GM19240 (cell line): ENCODE results near the gene CSF1.

Source experiments
- DNase-seq: peaks from one replicate; pipeline ENCODE4 v3.0.0; 2011; ENCODE audit warnings: low spot score; ENCODE audit not compliant: insufficient read length

CSF1 gene

DNA sequence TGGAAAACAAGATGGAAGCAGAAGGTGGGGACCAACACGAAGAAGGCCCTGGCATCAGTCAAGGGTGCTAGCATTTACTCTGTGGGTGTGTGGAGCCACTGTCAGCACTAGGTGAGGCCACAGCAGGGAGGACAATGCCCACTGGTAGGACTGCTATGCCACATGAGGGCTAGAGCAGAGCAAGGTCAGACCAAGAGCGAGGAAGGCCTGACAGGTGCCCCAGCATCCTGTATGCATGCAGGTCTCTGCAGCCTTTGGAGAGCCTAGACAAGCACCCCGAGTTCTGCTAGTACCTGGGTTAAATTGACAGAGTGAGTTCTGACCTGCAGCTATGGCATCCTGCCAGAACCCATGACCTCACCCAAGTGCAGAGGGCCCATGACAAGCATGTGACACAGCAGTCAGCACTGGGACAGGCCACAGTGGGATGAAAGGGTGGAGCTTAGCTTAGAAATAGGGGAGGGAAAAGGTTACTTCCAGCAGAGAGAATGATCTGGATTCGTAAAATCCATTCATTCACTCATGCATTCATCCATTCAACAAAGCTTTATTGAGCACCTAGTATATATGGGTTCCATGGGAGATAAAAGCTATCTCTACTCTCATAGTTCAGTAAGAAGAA, 9.0 kb upstream of the CSF1 start:
- DNase-seq: no peak

DNA sequence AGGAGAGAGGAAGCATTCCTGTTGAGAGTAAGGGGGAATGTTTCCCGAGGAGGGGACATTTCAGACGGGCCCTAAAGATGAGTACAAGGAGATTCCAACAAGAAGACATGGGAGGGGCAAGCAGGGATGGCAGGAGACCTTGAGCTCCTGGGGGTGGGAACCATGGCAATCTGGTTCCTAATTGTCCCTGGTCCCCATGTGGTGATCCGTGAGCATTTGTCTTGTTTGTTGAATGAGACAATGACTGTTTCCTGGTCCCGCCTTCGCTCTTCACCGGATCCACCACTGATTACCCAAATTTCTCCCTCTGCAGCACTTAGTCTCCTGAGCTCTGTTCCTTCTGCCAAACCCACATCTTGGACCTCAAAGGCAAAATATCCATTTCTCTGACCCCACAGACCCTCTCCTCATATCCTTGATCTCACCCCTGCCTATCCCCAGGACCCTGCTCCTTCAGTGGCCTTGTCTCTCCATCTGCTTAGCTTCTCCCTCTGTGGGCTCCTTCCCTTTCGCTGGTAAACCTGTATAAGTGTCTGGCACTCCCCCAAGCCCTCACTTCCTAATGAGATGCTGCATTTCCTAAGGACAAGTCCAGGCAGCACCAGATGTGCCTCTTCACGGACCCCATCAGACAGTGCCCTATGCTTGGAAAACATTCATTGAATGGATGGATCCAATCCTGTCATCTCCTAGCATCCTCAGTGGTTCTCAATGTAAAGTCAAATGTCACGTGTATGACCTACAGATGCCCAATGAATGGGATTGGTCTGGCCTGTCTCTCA, 8.3 kb upstream of the CSF1 start:
- DNase-seq: no peak

DNA sequence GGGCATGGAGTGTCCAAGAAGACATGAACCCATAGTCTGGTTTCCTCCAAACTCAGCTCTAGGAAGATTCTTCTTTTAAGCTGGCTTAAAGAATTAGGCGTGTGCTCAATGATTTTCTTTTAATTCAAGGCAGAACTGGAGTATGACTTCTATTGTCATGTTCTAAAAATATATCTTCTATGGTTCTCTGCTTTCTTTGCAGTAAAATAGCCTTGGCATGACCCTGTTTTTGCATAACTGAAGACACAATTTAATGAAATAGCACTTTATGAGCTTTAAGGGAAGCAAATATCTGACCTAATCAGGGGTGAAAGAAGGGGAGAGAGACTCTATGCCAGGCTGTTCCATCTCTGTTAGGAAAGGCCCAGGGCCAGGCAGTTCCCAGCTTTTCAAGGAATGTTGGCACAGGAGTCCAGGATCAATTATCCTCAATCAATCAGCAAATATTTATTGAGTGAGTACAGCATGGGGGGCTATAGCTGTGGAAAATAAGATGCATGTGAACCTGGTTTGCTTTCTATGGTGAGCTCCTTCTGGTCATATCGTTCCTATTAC, 7.2 kb upstream of the CSF1 start:
- DNase-seq: no peak

DNA sequence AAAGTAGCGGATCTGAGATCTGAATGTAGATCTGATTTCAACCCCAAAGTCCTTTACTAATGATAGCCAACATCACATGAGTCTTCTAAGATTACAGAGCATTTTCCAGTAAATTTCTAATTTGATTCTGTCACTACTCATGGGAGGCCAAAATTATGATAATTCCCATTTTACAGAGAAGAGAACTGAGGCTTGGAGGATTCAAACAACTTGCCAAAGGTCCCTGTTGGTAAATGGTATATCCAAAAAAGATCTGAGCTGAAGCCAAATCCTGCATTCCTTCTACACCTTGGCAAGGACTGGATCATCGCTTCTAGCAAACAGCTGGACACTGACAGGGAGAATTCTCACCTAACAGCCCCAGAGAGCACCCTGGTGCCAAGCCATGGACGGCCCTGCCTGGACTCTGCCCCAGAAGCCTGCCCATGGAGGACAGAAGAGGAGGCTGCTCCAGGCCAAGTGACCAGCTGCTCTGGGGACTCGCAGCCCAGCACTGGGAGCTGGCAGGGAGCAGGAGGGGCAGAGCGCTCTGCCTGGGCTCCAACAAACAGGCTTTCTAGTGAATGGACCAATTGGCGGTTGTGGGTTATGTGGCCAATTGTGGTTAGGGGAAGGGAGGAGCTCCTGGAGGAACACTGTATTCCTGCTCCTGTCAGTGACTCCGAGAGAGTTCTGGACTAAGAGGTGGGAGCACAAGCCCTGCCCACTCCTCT, 6.4 kb upstream of the CSF1 start:
- no peak for DNase-seq

DNA sequence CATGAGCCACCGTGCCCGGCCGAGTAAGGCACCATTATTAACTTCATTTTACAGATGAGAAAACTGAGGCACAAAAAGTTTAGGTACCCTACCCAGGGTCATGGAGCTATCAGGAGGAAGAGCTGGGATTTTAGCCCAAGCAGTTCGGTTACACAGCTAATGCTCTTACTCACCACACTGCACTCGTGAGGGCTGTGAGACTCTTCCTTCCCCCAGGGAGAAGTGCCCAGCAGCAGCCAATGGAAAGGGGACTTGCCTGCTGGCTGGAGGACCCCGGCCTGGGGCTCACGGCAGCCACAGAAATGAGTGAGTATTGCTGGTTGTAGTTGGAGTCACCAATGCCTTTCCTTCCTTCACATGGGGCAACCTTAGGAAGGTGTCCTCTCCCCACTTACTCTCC, 5.2 kb upstream of the CSF1 start:
- no peak for DNase-seq

DNA sequence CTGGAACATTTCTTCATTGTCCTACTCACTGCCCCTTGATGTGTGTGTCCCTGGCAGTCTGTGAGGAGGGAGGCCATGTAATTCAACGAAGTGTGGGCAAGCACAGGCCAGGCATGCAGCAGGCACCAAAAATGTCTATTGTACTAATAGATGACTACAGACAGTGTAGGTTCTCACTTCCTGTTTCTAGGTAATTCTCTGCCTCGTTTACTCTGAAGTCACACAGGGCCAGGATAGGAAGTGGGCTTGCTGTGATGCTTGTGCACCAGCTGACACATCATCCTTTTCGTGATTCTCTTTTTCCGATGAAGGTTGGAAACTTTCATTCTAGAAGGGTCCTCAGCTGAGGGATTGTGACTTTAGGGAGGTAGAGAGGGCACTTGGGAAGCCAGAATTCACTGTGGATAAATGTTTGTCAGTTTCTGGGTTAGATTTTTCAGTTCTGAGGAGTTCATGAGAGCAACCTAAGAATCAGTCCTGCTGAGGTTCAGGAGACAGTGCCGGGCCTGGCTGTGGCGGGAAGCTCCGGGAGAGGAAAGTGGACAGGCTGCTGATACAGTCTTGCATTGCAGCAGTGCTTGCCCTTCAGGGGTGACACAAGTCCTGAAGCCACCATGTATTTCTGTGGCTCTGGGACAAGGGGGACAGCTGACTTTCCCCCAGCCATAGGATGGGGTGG, 4.3 kb upstream of the CSF1 start:
- DNase-seq: peak; percentile 80

DNA sequence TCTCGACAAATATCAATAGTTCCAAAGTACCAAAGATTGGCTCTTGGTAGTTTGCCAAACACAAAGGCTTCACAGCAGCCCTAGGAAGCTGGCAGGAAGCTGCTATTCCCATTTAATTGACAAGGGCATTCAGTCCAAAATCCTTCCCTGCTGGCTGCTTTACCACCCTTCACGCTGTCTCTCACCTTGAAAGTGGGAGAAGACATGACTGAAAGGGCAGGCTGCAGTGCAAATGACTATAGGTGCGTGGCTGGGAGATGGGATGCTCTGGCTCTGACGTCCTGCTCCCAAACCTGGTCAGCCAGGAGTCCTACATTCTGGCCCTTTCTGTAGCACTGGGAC, 3.8 kb upstream of the CSF1 start:
- DNase-seq: no peak

DNA sequence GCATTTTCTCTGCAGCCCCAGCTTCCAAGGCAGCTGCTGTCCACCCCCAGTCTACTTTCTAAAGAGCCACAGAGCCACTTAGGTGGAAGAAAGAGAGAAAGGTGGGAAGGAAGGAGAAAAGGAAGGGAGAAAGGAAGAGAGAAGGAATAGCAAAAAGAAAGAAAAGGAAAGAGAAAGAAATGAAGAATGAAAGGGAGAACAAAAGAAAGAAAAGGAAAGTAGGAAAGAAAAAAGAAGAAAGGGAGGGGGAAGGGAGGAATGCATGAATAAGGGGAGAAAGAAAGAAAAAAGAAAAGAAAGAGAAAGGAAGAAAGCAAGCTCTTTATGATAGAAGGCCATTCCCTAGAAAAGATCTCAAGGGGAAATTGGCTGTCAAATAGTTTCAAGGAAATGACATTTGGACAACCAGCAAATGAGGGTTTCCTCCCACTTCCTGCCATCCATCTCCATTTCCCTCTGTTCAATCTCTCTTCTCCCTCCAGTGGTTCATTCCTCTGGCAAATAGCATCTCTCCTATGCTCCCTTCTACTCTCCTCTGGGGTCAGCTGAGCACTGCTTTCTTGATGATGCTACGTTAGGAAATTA, 3.4 kb upstream of the CSF1 start:
- DNase-seq: no peak

DNA sequence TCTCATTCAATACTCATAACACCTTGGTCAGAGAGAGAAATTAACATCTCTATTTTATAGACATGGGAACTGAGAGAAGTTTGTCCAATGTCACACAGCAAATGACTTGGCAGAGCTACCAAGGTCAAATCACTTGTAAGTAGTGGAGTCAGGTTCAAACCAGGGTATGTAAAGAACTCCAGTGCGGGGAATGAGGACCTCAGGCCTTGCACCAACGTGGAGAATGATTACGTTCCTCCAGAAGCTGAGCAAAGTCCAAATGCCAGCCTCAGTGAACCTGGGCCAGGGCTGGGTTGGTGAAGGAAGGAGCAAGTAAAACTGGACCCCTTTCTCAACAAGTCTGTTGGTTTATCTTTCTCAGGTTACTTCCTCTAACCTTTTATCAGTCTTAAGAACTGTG, 1.8 kb upstream of the CSF1 start:
- no peak for DNase-seq

DNA sequence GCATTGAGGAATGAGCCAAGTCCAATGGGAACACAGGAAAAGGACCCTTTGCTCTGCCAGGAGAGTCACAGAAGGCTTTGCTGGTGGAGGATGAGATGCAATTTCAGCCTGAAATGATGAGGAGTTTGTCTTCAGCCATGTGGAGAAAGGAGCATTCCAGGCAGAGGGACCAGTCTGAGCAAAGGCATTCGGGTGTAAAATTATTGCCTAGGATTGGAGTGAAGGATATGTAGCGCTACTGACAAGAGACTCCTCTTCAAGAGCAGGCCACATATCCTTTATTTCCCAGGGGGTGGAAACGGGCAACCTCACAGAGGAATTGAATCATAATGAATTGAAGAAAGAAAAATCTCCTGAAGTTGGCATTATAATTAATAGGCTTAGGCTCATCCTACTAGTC, 1.1 kb upstream of the CSF1 start:
- no peak for DNase-seq

DNA sequence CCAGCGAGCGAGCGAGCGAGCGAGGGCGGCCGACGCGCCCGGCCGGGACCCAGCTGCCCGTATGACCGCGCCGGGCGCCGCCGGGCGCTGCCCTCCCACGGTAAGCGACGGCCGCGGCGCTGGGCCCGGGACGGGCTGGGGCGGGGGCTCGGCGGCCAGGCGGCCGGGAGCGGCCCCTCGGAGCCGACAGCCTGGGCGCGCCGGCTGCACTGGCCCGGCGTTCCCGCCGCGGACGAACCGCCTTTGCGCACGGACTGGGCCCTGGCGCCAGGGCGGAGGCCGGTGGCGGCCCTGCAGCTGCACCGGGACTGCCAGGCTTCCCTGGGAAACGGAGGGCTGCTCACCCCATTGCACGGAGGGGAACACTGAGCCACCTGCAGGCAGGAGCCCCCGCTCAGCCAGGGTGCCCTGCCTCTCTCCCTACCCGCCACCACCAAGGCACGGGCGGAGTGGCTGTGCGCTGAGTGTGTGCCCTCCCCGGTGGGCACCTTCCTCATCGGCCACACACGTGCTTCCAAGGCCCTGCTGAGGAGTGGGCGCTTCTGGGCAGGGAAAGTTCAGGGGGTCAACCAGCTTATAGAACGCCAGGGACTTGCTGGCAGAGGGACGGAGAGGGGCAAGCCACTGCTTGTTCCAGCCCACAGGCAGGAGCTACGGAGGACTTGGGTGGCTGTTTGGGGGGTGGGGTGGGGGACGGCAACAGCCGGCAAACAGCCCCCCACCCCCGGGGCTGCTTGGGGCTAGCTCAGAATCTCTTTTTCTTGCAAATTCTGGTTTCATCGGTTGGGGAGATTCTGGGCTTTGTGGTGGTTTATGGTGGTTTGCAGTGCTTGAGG, 532 bp downstream of the CSF1 start:
- DNase-seq: no peak

DNA sequence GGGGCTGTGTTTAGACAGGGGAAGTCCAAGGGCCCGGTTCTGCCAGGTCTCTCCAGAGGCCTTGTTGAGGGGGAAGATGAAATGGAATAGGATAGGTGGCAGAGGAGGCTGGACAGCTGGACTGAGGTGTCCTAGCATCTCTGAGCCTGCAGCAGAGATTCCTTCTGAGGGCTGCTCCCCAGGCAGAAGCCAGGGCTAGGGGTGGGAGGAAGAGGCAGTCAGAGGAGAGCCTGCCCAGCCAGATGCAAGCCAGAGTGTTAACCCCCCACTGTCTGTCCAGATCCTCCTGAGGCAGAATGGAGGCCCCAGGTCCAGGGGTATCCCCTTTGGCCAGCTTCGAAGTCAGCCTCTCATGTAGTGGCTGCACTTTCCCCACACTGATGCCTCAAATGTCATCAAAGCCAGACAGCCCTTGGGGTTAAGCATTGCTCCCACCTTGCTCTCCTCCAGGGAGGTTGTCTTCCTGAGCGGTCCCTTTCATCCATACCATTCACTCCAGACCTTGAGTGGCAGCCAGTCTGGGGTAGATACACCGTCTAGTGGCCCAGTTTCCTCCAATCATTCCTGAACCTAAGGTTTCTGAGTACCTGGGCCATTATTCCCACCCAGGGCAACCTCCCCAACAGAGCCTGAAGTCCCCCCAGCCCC, 1.7 kb downstream of the CSF1 start:
- DNase-seq: no peak

DNA sequence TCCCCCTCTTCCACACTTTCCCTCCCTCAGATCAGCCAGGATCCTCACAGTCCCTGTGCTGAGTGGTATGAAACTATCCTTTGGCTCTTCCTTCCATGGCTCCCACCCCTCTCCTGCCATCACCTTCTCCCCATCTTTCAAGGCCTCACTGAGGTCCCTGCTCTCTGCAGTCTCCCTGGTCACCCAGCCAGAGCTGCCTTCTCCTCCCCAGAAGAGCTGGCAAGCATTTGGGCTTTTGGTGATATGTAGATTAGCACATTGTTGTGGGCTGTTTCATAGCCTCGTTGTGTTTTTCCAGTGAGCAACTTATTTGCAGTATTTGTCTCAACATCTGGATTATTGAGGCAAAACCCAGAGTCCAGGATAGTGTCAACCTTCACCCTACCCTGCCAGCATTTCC, 2.2 kb downstream of the CSF1 start:
- no peak for DNase-seq

DNA sequence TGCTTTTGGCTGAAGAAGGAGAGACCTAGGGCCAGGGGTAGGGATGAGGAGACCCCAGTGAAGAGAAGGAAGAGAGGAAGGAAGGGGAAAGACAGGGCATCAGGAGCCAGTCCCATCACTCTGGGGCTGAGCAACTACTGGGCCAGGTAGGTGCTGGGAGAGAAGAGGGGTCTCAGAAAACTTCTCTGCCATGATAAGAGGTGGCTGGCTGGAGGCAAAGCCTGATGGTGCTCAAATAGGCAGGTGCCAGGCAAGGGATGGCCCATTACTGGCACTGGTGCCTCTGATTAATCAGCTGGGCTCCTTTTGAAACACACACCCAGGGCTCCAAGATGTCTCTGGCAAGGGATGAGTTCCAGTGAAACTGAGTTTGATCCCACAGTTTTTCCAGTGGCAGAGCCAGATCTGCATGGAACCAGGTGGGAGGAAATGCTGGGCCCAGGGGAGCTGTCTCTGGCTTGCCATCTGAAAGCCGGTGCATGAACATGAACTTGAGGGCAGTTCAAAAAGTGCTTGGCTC, 2.8 kb downstream of the CSF1 start:
- DNase-seq: no peak

DNA sequence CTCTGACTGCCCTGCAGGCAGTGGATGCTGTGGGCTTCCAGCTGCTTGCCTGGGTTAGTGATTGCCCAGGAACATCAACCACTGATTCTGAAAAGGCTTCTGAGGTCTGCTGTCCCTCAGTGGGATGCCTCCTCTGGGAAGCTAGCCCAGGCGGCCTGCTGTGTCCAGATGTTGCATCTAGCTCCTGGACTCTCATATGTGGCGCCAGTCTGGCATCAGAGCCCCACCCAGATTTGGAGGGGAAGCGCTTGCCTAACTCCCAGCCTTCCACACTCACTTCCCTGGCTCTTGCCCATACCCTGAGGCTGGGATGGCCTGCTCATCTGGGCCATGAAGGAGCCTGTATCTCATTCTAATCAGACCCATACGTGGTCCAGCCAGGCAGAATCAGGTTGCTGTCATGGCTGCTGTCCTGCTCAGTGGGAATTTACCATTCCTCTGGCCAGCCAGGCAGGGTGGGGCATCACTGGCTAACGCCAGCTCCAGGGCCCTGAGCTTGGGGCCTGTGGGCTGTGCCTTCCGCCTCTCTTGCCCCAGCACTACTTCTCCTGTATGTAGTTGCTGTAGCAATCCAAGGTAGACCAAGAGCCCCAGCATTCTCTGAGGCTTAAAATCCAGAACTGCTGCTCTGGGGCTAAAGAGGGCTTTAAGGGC, 4.1 kb downstream of the CSF1 start:
- no peak for DNase-seq

DNA sequence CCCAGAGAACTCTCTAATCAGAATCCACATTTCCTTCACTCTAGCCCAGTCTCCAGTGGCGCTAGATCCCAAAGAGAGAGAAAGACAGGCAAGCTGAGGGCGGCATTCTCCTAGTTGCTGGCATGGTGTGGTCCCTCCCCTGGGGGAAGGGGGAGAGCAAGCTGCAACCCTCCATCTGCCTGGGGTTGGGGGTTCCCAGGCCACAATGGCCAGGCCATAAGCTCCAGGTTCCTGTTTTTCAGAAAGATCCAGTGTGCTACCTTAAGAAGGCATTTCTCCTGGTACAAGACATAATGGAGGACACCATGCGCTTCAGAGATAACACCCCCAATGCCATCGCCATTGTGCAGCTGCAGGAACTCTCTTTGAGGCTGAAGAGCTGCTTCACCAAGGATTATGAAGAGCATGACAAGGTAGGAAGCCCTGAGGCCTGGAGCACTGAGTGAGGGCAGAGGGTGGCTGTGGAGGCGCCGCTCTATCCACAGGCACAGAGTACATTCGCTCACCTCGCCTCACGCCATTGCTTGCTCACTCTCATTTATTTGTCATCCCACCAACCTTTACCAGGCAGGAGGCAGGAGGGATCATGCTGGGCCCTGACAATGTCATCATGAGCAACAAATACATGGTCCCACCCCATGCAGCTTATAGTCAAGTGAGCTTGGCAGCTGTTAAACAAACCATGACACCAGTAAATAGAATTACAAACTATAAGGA, 6.6 kb downstream of the CSF1 start:
- DNase-seq: no peak

DNA sequence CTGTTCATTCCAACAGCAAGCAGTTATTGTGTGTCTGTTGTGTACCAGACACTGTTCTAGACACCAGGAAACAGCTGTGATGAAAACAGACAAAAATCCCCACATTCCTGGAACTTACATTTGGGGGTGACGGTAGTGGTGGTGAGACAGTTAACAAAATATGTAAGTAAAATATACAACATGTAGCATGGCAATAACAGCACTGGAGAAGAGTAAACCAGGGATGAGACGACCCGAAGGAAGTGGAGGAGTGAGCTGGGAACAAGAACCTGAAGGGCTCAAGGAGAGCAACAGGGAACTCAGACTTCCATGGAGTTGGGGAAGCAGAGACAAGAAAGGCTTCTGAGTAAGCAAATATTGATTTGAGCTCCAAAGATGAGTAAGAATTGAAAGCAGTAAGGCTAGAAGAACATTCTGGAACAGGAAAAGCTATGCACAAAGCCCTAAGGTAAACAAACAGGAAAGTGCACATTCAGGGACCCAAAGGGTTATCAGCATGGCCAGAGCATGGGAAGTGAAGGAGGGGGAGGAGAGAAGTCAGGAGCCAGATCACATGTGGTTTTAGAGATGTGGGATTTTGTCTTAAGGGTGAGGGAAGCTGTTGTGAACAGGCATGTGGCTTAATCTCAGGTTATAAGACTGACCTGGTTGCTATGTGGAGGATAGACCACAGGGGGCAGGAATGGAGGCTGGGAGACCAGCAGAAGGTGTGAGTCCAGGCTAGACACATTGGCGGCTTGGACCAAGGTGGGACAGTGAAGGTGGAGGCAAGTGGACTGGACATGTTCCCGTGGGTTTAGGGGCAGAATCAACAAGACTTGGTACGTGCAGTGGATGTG, 7.3 kb downstream of the CSF1 start:
- no peak for DNase-seq

DNA sequence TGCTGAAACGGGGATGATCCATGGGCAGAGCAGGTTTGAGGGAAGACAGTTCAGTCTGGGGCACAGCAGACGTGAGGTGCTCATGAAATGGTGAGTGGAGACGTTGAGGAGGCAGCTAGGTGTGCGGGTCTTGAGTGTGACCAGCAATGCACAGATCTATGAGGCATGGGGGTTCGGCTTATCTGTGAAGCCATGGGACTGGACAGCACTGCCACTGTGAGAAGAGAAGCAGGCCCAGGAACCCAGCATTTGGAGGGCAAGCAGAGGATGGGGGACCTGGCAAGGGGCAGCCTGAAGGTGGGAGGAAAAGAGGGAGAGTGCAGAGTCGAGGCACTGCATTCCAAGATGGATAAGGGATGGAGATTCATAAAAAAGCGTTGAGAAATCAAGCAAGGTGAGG, 8.0 kb downstream of the CSF1 start:
- no peak for DNase-seq
